H1 (cell line): ENCODE data around the gene LRRC18. TPM values are rescaled to one million over a fixed set of nuclear protein-coding genes. Genes with fewer than 3 reads are reported as not detected.

Experiments used
- CTCF ChIA-PET: fragments of 300-600 bp; sonication (Branson Sonifier 250); formaldehyde crosslinking; loops from one replicate; lab custom pipeline; 2021; ENCODE audit not compliant: partially characterized antibody; lab: Charles Lee
- POLR2A ChIA-PET: fragments of 300-600 bp; sonication (Branson Sonifier 250); formaldehyde crosslinking; loops from one replicate; lab custom pipeline; 2021; ENCODE audit warnings: inconsistent platforms; ENCODE audit not compliant: partially characterized antibody; lab: Charles Lee
- DNase-seq, 2 experiments: peaks; one replicate each; pipeline versions ENCODE4 v3.0.0 to v3.0.0-alpha.2; 2010 to 2022; ENCODE audit warnings: low spot score in 2 of 2, low read depth in 1 of 2, mixed read lengths in 1 of 2
- FAIRE-seq: peaks from 2 replicates; lab custom pipeline; 2011; peaks lifted over from hg19 to GRCh38; lab: Jason Lieb, UNC
- H2AFZ ChIP-seq: 2 replicates; pipeline ENCODE4 v1.8.1; 2012; ENCODE audit warnings: low read length, inconsistent platforms
- H2AK5ac ChIP-seq: 2 replicates; pipeline ENCODE4 v1.6.1; 2013; ENCODE audit warnings: low read depth, low read length
- H2BK120ac ChIP-seq: replicated peaks from 2 replicates; pipeline ENCODE3; 2013; ENCODE audit warnings: low read depth, low read length, inconsistent platforms
- H2BK12ac ChIP-seq: 2 replicates; pipeline ENCODE4 v1.6.1; 2013; ENCODE audit warnings: low read depth, low read length
- H2BK15ac ChIP-seq: 2 replicates; pipeline ENCODE4 v1.6.1; 2013; ENCODE audit warnings: low read length
- H2BK20ac ChIP-seq: 2 replicates; pipeline ENCODE4 v1.6.1; 2013; ENCODE audit warnings: low read length
- H2BK5ac ChIP-seq: 2 replicates; pipeline ENCODE4 v1.6.1; 2013; ENCODE audit warnings: low read depth, low read length
- H3K14ac ChIP-seq: 2 replicates; pipeline ENCODE4 v1.6.1; 2013; ENCODE audit warnings: inconsistent platforms; ENCODE audit not compliant: insufficient read length
- H3K18ac ChIP-seq: 2 replicates; pipeline ENCODE4 v1.6.1; 2013; ENCODE audit warnings: low read length; ENCODE audit errors: extremely low read depth
- H3K23ac ChIP-seq: 2 replicates; pipeline ENCODE4 v1.6.1; 2013; ENCODE audit warnings: inconsistent platforms; ENCODE audit not compliant: insufficient read length
- H3K23me2 ChIP-seq: 2 replicates; pipeline ENCODE4 v1.6.1; 2013; ENCODE audit warnings: low read depth, low read length
- H3K27ac ChIP-seq: 2 replicates; pipeline ENCODE4 v1.6.1; 2011; ENCODE audit warnings: low read depth, low read length, inconsistent platforms
- H3K27me3 ChIP-seq, 4 experiments: replicated peaks in 1 of 4; 1 replicate in 1 of 4; 2 replicates in 3 of 4; pipeline versions ENCODE4 v1.6.1 to v1.8.1; 2011 to 2013; ENCODE audit warnings: low read length in 3 of 4, mild to moderate bottlenecking in 3 of 4, inconsistent platforms in 2 of 4, mixed read lengths in 2 of 4, moderate library complexity in 1 of 4; ENCODE audit not compliant: control insufficient read depth in 3 of 4, insufficient read depth in 3 of 4; ENCODE audit errors: extremely low read depth in 1 of 4
- H3K36me3 ChIP-seq, 4 experiments: 2 replicates each; pipeline versions ENCODE4 v1.6.1 to v1.8.1; 2011 to 2013; ENCODE audit warnings: mild to moderate bottlenecking in 4 of 4, low read length in 3 of 4, moderate library complexity in 2 of 4, control low read depth in 1 of 4, inconsistent platforms in 1 of 4; ENCODE audit not compliant: insufficient read depth in 4 of 4, control insufficient read depth in 2 of 4
- H3K4ac ChIP-seq: replicated peaks from 2 replicates; pipeline ENCODE3; 2013; ENCODE audit warnings: low read length, low read depth, mixed read lengths, inconsistent platforms; ENCODE audit not compliant: insufficient read length
- H3K4me1 ChIP-seq, 4 experiments: replicated peaks in 1 of 4; 1 replicate in 1 of 4; 2 replicates in 3 of 4; pipeline versions ENCODE4 v1.6.1 to v1.8.1; 2011 to 2013; ENCODE audit warnings: low read length in 3 of 4, inconsistent platforms in 2 of 4, mixed read lengths in 1 of 4; ENCODE audit not compliant: insufficient read depth in 4 of 4, control insufficient read depth in 3 of 4
- H3K4me2 ChIP-seq, 2 experiments: 2 replicates each; pipeline versions ENCODE4 v1.6.1 to v1.8.1; 2011 to 2013; ENCODE audit warnings: low read depth in 2 of 2, low read length in 2 of 2, control low read depth in 1 of 2, inconsistent platforms in 1 of 2, mild to moderate bottlenecking in 1 of 2; ENCODE audit not compliant: insufficient read depth in 1 of 2
- H3K4me3 ChIP-seq, 4 experiments: fragments of 200-600, 300-600 bp in 1 of 4; sonication (generic), shearing (Covaris generic), sonication (Bioruptor Twin) in 1 of 4; 2 replicates each; pipeline versions ENCODE4 v1.5.1 to v1.8.1; 2011 to 2016; ENCODE audit warnings: low read length in 4 of 4, low read depth in 3 of 4, control low read depth in 2 of 4, inconsistent platforms in 2 of 4, mild to moderate bottlenecking in 2 of 4, mixed read lengths in 1 of 4, moderate library complexity in 1 of 4; ENCODE audit not compliant: insufficient read depth in 2 of 4; ENCODE audit errors: extremely low read depth in 1 of 4
- H3K56ac ChIP-seq: replicated peaks from 2 replicates; pipeline ENCODE3; 2013; ENCODE audit warnings: low read depth, mild to moderate bottlenecking, mixed read lengths, low read length, inconsistent platforms; ENCODE audit not compliant: insufficient read length
- H3K79me1 ChIP-seq: 2 replicates; pipeline ENCODE4 v1.6.1; 2013; ENCODE audit warnings: low read depth, low read length, control low read depth
- H3K79me2 ChIP-seq, 2 experiments: 2 replicates each; pipeline versions ENCODE4 v1.6.1 to v1.8.1; 2012 to 2013; ENCODE audit warnings: low read length in 2 of 2, mild to moderate bottlenecking in 2 of 2, inconsistent platforms in 1 of 2; ENCODE audit not compliant: insufficient read depth in 2 of 2, control insufficient read depth in 1 of 2
- H3K9ac ChIP-seq, 4 experiments: replicated peaks in 1 of 4; 1 replicate in 1 of 4; 2 replicates in 3 of 4; pipeline versions ENCODE4 v1.6.1 to v1.8.1; 2011 to 2013; ENCODE audit warnings: low read depth in 3 of 4, low read length in 3 of 4, control low read depth in 2 of 4, mild to moderate bottlenecking in 2 of 4, moderate library complexity in 2 of 4, inconsistent platforms in 1 of 4; ENCODE audit errors: extremely low read depth in 1 of 4
- H3K9me3 ChIP-seq, 2 experiments: 2 replicates each; pipeline versions ENCODE4 v1.6.1 to v1.8.1; 2012 to 2013; ENCODE audit warnings: mild to moderate bottlenecking in 2 of 2, moderate library complexity in 2 of 2, control low read depth in 1 of 2, inconsistent platforms in 1 of 2, low read depth in 1 of 2, low read length in 1 of 2, mixed read lengths in 1 of 2; ENCODE audit not compliant: insufficient read depth in 2 of 2
- H4K20me1 ChIP-seq, 2 experiments: replicated peaks in 1 of 2; 2 replicates each; pipeline versions ENCODE3 to v1.8.1; 2011 to 2013; ENCODE audit warnings: inconsistent platforms in 2 of 2, low read length in 2 of 2, mild to moderate bottlenecking in 1 of 2; ENCODE audit not compliant: insufficient read depth in 2 of 2, control insufficient read depth in 1 of 2
- H4K5ac ChIP-seq: 2 replicates; pipeline ENCODE4 v1.6.1; 2013; ENCODE audit warnings: low read length, low read depth, mixed read lengths, inconsistent platforms; ENCODE audit not compliant: insufficient read length
- H4K8ac ChIP-seq: 2 replicates; pipeline ENCODE4 v1.8.0; 2013; ENCODE audit warnings: mild to moderate bottlenecking, moderate library complexity, low read length, inconsistent platforms; ENCODE audit not compliant: insufficient read depth; ENCODE audit errors: extremely low read depth
- H4K91ac ChIP-seq: replicated peaks from 2 replicates; pipeline ENCODE3; 2013; ENCODE audit warnings: low read length, mixed read lengths, inconsistent platforms; ENCODE audit not compliant: insufficient read length
- BACH1 ChIP-seq: IDR thresholded peaks from 2 replicates; pipeline ENCODE4 v1.6.1; 2012; ENCODE audit warnings: low read length, improper control_type of control experiment
- CHD1 ChIP-seq: IDR thresholded peaks from 2 replicates; pipeline ENCODE4 v1.6.1; 2012; ENCODE audit warnings: low read depth, low read length, improper control_type of control experiment
- EGR1 ChIP-seq: IDR thresholded peaks from 2 replicates; pipeline ENCODE4 v1.6.1; 2011; ENCODE audit warnings: low read depth, low read length, borderline replicate concordance
- HDAC6 ChIP-seq: IDR thresholded peaks from one replicate; pipeline ENCODE4 v1.7.1; 2012; ENCODE audit warnings: low read depth, mild to moderate bottlenecking, inconsistent platforms, low read length, moderate library complexity
- JUND ChIP-seq: IDR thresholded peaks from 2 replicates; pipeline ENCODE4 v1.6.1; 2011; ENCODE audit warnings: mild to moderate bottlenecking, improper control_type of control experiment, low read length
- KDM4A ChIP-seq: IDR thresholded peaks from one replicate; pipeline ENCODE4 v1.7.1; 2012; ENCODE audit warnings: low read depth, mild to moderate bottlenecking, moderate library complexity, low read length, inconsistent platforms; ENCODE audit not compliant: severe bottlenecking
- KDM5A ChIP-seq: fragments of 200-600 bp; IDR thresholded peaks from 2 replicates; pipeline ENCODE4 v1.7.1; 2012; ENCODE audit warnings: mild to moderate bottlenecking, low read length, inconsistent platforms, mixed read lengths
- MAFK ChIP-seq: IDR thresholded peaks from 2 replicates; pipeline ENCODE4 v1.6.1; 2012; ENCODE audit warnings: low read depth, mild to moderate bottlenecking, improper control_type of control experiment, low read length
- POLR2AphosphoS5 ChIP-seq: IDR thresholded peaks from 2 replicates; pipeline ENCODE4 v1.6.1; 2011; ENCODE audit warnings: low read depth, low read length
- RAD21 ChIP-seq, 2 experiments: IDR thresholded peaks in 1 of 2; conservative IDR thresholded peaks in 1 of 2; 2 replicates each; pipeline ENCODE4 v1.6.1; 2011; ENCODE audit warnings: low read depth in 2 of 2, low read length in 2 of 2, improper control_type of control experiment in 1 of 2, inconsistent platforms in 1 of 2, mild to moderate bottlenecking in 1 of 2, moderate library complexity in 1 of 2
- SIRT6 ChIP-seq: IDR thresholded peaks from one replicate; pipeline ENCODE4 v1.7.1; 2012; ENCODE audit warnings: low read length, inconsistent platforms
- SP1 ChIP-seq: IDR thresholded peaks from 2 replicates; pipeline ENCODE4 v1.6.1; 2011; ENCODE audit warnings: low read depth, low read length
- SP4 ChIP-seq: IDR thresholded peaks from 2 replicates; pipeline ENCODE4 v1.6.1; 2012; ENCODE audit warnings: low read length, inconsistent platforms
- SRF ChIP-seq: IDR thresholded peaks from 2 replicates; pipeline ENCODE4 v1.6.1; 2011; ENCODE audit warnings: mild to moderate bottlenecking, low read depth, low read length, moderate library complexity
- WGBS, 2 experiments: shearing (Covaris generic) in 1 of 2; methylation state at CpG; one replicate each; pipeline versions ENCODE4 v1.1.6 to v1.1.7; 2013 to 2015; ENCODE audit warnings: low lambda C conversion rate in 2 of 2, mixed read lengths in 2 of 2, inconsistent platforms in 1 of 2, low coverage in 1 of 2, missing lambda C conversion rate in 1 of 2; ENCODE audit not compliant: insufficient replicate concordance in 2 of 2, insufficient coverage in 1 of 2, insufficient read length in 1 of 2; ENCODE audit errors: extremely low coverage in 1 of 2, missing lambda C conversion rate in 1 of 2; 5-methylcytosine and 5-hydroxymethylcytosine counted together
- polyA plus RNA-seq, 7 experiments: library from polyadenylated mRNA; depleted of rRNA in 3 of 7; stranded (reverse) in 5 of 7; unstranded in 2 of 7; fragments of >200 nt in 5 of 7; fragments of 200-250 nt in 2 of 7; gene quantifications; 1 replicate in 5 of 7; 2 replicates in 1 of 7; 4 replicates in 1 of 7; pipeline versions ENCODE4 v1.2.1 to v1.2.3, GENCODE V29; 2011 to 2013; ENCODE audit warnings: missing spikeins in 2 of 7, mixed read lengths in 2 of 7
- total RNA-seq: library from RNA; stranded (reverse); fragmentation: NEBNext Ultra II Directional; extraction: Animal tissue kit (Norgen Biotek cat#: 25700); gene quantifications from 2 replicates; pipeline ENCODE4 v1.2.1, GENCODE V29; 2021
- TF ChIP-seq, protein P1 (sequence below): IDR thresholded peaks from 2 replicates; pipeline ENCODE4 v1.6.1; 2011; ENCODE audit warnings: low read length, improper control_type of control experiment

LRRC18 gene
- total and polyA plus RNA-seq, 2 of the 8 experiments (the other 6 are each of a cell fraction or from before 2014, with no cell fraction given) = not detected

DNA sequence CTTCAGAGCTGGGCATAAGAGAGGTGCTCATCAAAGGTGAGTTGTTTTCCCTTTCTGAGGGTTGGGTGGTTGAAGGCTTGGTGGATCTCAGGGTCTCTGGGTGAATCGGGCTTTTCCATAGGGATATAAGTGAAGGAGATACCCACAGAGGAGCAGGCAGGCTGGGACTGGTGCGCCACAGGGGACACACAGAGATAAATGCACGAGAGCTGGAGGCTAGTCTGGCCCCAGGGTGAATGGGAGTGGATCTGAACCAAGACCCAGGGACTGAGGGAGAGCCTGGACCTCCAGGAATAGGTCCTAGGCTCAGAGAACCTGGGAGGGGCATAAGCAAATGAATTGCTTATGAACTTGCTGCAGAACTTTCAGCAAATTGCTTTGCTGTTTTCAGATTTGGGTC is 61.5 kb downstream of the LRRC18 start:
- Histone ChIP-seq H3K18ac (no peak overlapping the region), H2BK20ac (no peak overlapping the region), H3K27ac (no peak overlapping the region), H3K9ac (no peak overlapping the region), H3K14ac (no peak overlapping the region), H4K8ac (no peak overlapping the region), H3K56ac (no peak overlapping the region), H3K79me1 (no peaks in the 10 kb centered on the region), H2AK5ac (no peak overlapping the region), H2BK12ac (no peak overlapping the region), H3K36me3 (no peaks in the 10 kb centered on the region), H4K5ac (no peak overlapping the region), H2BK15ac (no peak overlapping the region), H2AFZ (no peak overlapping the region), H3K27me3 (no peaks in the 10 kb centered on the region), H4K20me1 (no peaks in the 10 kb centered on the region), H3K79me2 (no peaks in the 10 kb centered on the region), H2BK5ac (no peak overlapping the region), H3K9me3 (no peaks in the 10 kb centered on the region), H3K4me2 (no peak overlapping the region), H3K4me3 (no peak overlapping the region), H2BK120ac (no peak overlapping the region), H4K91ac (no peak overlapping the region), H3K4me1 (peaks cover 0 to 2% (median 0%) of the 10 kb centered on the region in 4 experiments; a peak in 1 of 7 replicates), H3K4ac (no peak overlapping the region), H3K23ac (no peak overlapping the region), H3K23me2 (no peaks in the 10 kb centered on the region)
- CTCF ChIA-PET = no interaction called here
- POLR2A ChIA-PET = no interaction called here
- no peak for FAIRE-seq
- WGBS, 2 experiments = 91% methylated on average over 3 of the region's 3 CpGs; no CpG with 5 or more reads in 1 of the 2 experiments
- no peak for DNase-seq
- TF ChIP-seq KDM4A (no peak), SP1 (no peak), EGR1 (no peak), POLR2AphosphoS5 (no peak), RAD21 (IDR thresholded peaks at IDR 0.05 in 1 of 2, conservative IDR thresholded peaks at IDR 0.05 in 1 of 2; ENCODE audit: low read depth in 2 of 2, low read length in 2 of 2) (no peak), MAFK (no peak), SRF (no peak), JUND (no peak), SP4 (no peak), SIRT6 (no peak), HDAC6 (no peak), CHD1 (no peak), BACH1 (no peak), KDM5A (no peak)
- TF ChIP-seq, protein P1, sequence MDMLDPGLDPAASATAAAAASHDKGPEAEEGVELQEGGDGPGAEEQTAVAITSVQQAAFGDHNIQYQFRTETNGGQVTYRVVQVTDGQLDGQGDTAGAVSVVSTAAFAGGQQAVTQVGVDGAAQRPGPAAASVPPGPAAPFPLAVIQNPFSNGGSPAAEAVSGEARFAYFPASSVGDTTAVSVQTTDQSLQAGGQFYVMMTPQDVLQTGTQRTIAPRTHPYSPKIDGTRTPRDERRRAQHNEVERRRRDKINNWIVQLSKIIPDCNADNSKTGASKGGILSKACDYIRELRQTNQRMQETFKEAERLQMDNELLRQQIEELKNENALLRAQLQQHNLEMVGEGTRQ = no peak
